Mucosa of descending colon (tissue), 3 donors: ENCODE results near the gene PTPRE. TPM values are rescaled to one million over a fixed set of nuclear protein-coding genes. Genes with fewer than 3 reads are reported as not detected.

Experiments
- ATAC-seq: fragments of 200-7000 bp; cut with Tn5 transposase; one replicate; pipeline ENCODE4 v1.9.1; 2020; ENCODE audit warnings: mild to moderate bottlenecking, moderate library complexity
- DNase-seq, 3 donors: peaks; one replicate each; pipeline ENCODE4 v3.0.0-alpha.2; 2020
- H3K36me3 ChIP-seq: fragments of 200-600 bp; one replicate; pipeline ENCODE4 v1.8.0; 2021; ENCODE audit warnings: low read depth, mild to moderate bottlenecking
- H3K4me1 ChIP-seq: fragments of 200-600 bp; one replicate; pipeline ENCODE4 v1.8.0; 2021; ENCODE audit warnings: low read depth, mild to moderate bottlenecking
- H3K4me3 ChIP-seq: fragments of 200-600 bp; one replicate; pipeline ENCODE4 v1.8.0; 2021; ENCODE audit warnings: mild to moderate bottlenecking
- H3K9me3 ChIP-seq: fragments of 200-600 bp; one replicate; pipeline ENCODE4 v1.8.0; 2021; ENCODE audit warnings: mild to moderate bottlenecking
- CTCF ChIP-seq: fragments of 200-600 bp; IDR thresholded peaks from one replicate; pipeline ENCODE4 v1.8.0; 2022; ENCODE audit warnings: antibody characterized with exemption, mild to moderate bottlenecking
- intact Hi-C, 2 donors: fragments of 100-400 bp; cut with DNase I in 1 of 2; cut with micrococcal nuclease in 1 of 2; formaldehyde crosslinking; loops; one replicate each; pipeline versions ENCODE4 v1.11.0 to v1.11.1; 2022; cut with DNase I, micrococcal nuclease
- total RNA-seq, 3 donors: library from RNA; stranded (reverse); fragmentation: NEBNext Ultra II Directional in 2 of 3; extraction: Animal tissue kit (Norgen Biotek cat#: 25700) in 2 of 3; gene quantifications; one replicate each; pipeline versions ENCODE4 v1.2.1 to v1.2.4, GENCODE V29; 2021 to 2023
- donor health status: DM: no; HTN: no; CAD: no; lungs with moderate emphysema.
- donor health status: DM: no; HTN: no; CAD: no.
- donor health status: DM: no; HTN: yes; CAD: no.

The PTPRE gene
- total RNA-seq, 3 donors from 2014 or later: 28.8 to 33.6 (median 32.5) TPM

GRCh38 chr10:128059266-128059981 lies 152.5 kb downstream of the PTPRE start:
- no peaks in the 10 kb centered on the region for H3K36me3 ChIP-seq
- ATAC-seq: no peak
- H3K9me3 ChIP-seq: no peaks in the 10 kb centered on the region
- H3K4me3 ChIP-seq: no peak overlapping the region
- H3K4me1 ChIP-seq: peaks cover 4% of the 10 kb centered on the region
- intact Hi-C loops: no loop called here
- TF ChIP-seq CTCF: no peak
- DNase-seq: no peak

- Histone ChIP-seq H3K4me3 (no peak overlapping the region), H3K9me3 (no peaks in the 10 kb centered on the region), H3K36me3 (no peaks in the 10 kb centered on the region), H3K4me1 (peaks cover 4% of the 10 kb centered on the region)
- intact Hi-C loops: no loop called here
- no peak for TF ChIP-seq CTCF
- no peak for ATAC-seq
- DNase-seq: no peak
These were observed 153.0 kb downstream of the PTPRE start for GRCh38 chr10:128059982-128060293.

GRCh38 chr10:128060341-128061250 lies 153.7 kb downstream of the PTPRE start:
- no peaks in the 10 kb centered on the region for H3K9me3 ChIP-seq
- ATAC-seq (no peak), DNase-seq (no peak)
- intact Hi-C loops: no loop called here
- peaks cover 6% of the 10 kb centered on the region for H3K4me1 ChIP-seq
- H3K36me3 ChIP-seq: no peaks in the 10 kb centered on the region
- TF ChIP-seq CTCF: no peak
- no peak overlapping the region for H3K4me3 ChIP-seq

- ATAC-seq (no peak), DNase-seq (no peak)
- Histone ChIP-seq H3K9me3 (no peaks in the 10 kb centered on the region), H3K36me3 (no peaks in the 10 kb centered on the region), H3K4me1 (peaks cover 8% of the 10 kb centered on the region), H3K4me3 (no peak overlapping the region)
- intact Hi-C loops: no loop called here
- no peak for TF ChIP-seq CTCF
These were observed 154.7 kb downstream of the PTPRE start for GRCh38 chr10:128061306-128062300.

GRCh38 chr10:128062331-128062880 lies 155.5 kb downstream of the PTPRE start:
- H3K4me3 ChIP-seq: no peak overlapping the region
- DNase-seq: no peak
- H3K9me3 ChIP-seq: no peaks in the 10 kb centered on the region

More at GRCh38 chr10:128062331-128062880, 155.5 kb downstream of the PTPRE start:
- H3K4me1 ChIP-seq: peaks cover 8% of the 10 kb centered on the region
- ATAC-seq: peak; percentile 6
- intact Hi-C loops: no loop called here
- TF ChIP-seq CTCF: no peak
- H3K36me3 ChIP-seq: no peaks in the 10 kb centered on the region
